ACC112 (cell line): ENCODE results near the gene GAST.
"Not testable (repeated sequence)": the region's sequence is repeated elsewhere in the genome, so short reads cannot be mapped to it uniquely, and the experiment has no call there.

Experiments
- H2AFZ ChIP-seq: fragments of 200-600 bp; sonication (generic); one replicate; pipeline ENCODE4 v1.6.0; 2017; ENCODE audit warnings: antibody characterized with exemption, low read length; ENCODE audit not compliant: unreplicated experiment
- H3K27ac ChIP-seq: fragments of 200-600 bp; sonication (generic); 2 replicates; pipeline ENCODE4 v1.5.1; 2014; ENCODE audit warnings: low read depth, mild to moderate bottlenecking, antibody characterized with exemption, low read length, moderate library complexity
- H3K27me3 ChIP-seq: fragments of 200-600 bp; sonication (generic); 2 replicates; pipeline ENCODE4 v1.6.1; 2014; ENCODE audit warnings: mild to moderate bottlenecking, antibody characterized with exemption, low read length, moderate library complexity, mixed read lengths; ENCODE audit not compliant: insufficient read depth
- H3K36me3 ChIP-seq: fragments of 200-600 bp; sonication (generic); 2 replicates; pipeline ENCODE4 v1.6.1; 2016; ENCODE audit warnings: mild to moderate bottlenecking, antibody characterized with exemption, low read length, moderate library complexity, mixed read lengths; ENCODE audit not compliant: insufficient read depth
- H3K4me1 ChIP-seq: fragments of 200-600 bp; sonication (generic); one replicate; pipeline ENCODE4 v1.6.1; 2016; ENCODE audit warnings: low read length, mixed read lengths; ENCODE audit not compliant: insufficient read depth, unreplicated experiment, control insufficient read depth
- H3K4me3 ChIP-seq: fragments of 200-600 bp; sonication (generic); 2 replicates; pipeline ENCODE4 v1.5.1; 2014; ENCODE audit warnings: mild to moderate bottlenecking, low read depth, low read length
- H3K79me2 ChIP-seq: fragments of 200-600 bp; sonication (generic); one replicate; pipeline ENCODE4 v1.6.0; 2016; ENCODE audit warnings: low read length; ENCODE audit not compliant: control insufficient read depth, unreplicated experiment, insufficient read depth

The GAST gene

DNA sequence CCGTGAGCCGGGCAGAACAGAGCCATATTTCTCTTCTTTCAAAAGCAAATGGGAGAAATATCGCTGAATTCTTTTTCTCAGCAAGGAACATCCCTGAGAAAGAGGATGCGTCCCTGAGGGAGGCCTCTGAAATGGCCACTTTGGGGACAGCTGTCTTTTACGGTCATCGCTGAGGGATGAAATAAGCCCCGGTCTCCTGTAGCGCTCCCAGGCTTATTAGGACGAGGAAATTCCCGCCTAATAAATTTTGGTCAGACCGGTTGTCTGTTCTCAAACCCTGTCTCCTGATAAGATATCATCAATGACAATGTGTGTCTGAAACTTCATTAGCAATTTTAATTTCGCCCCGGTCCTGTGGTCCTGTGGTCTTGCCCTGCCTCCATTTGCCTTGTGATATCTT lies 26.4 kb upstream of the GAST start:
- H3K79me2 ChIP-seq, result peaks cover 15% of the 10 kb centered on the region
- not testable (repeated sequence) for H3K27me3 ChIP-seq, H3K4me3 ChIP-seq, H2AFZ ChIP-seq, H3K27ac ChIP-seq
- peaks cover 11% of the 10 kb centered on the region for H3K4me1 ChIP-seq
- peaks cover 14% of the 10 kb centered on the region for H3K36me3 ChIP-seq

GRCh38 chr17:41686281-41686680 lies 25.9 kb upstream of the GAST start:
- no peak overlapping the region for H3K4me3 ChIP-seq
- peaks cover 20% of the 10 kb centered on the region for H3K79me2 ChIP-seq
- no peak overlapping the region for H2AFZ ChIP-seq
- H3K27me3 ChIP-seq, result no peaks in the 10 kb centered on the region
- peaks cover 19% of the 10 kb centered on the region for H3K36me3 ChIP-seq
- H3K4me1 ChIP-seq, result peaks cover 16% of the 10 kb centered on the region
- H3K27ac ChIP-seq, result no peak overlapping the region

DNA sequence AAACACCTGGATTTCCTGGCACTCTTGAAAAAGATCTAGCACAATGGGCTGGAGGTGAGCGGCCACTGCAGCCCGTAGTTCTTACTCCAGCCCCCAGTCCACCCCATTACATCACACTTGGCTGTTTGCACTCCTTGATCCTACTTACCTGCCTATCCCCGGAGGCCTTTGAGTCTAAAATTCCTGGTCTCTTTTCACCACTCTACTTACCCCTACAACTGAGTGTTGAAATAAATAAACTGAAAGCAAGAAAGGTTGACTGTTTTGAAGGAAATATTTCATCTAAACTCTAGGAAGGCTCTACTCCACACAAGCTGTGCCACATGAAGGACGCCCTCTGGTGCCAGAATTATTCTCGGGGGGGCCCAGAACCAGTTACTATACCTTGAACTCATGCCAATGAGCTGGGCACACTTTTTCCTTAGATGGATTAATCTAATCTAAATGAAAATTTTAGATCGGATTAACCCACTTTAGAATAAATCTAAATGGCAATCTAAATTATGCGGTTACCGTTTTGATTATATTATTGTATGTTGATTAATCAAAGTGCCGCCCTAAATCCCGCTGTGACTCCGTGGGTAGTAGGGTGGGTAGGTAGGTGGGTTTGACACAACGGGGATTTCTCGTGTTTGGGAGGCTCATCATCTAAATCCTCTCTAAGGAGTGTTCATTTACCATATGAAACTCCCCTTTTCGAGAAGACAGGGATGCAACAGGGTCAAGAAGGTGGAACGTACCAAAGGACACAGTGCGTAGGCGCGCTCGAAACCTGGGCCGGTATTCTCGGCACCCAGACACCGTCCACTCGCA lies 24.1 kb upstream of the GAST start:
- Histone ChIP-seq H3K27ac (peak overlapping the region; percentile 69), H2AFZ (peak overlapping the region; percentile 90), H3K4me3 (peak overlapping the region; percentile 90), H3K36me3 (peaks cover 35% of the 10 kb centered on the region), H3K79me2 (peaks cover 28% of the 10 kb centered on the region), H3K4me1 (peaks cover 19% of the 10 kb centered on the region), H3K27me3 (no peaks in the 10 kb centered on the region)

DNA sequence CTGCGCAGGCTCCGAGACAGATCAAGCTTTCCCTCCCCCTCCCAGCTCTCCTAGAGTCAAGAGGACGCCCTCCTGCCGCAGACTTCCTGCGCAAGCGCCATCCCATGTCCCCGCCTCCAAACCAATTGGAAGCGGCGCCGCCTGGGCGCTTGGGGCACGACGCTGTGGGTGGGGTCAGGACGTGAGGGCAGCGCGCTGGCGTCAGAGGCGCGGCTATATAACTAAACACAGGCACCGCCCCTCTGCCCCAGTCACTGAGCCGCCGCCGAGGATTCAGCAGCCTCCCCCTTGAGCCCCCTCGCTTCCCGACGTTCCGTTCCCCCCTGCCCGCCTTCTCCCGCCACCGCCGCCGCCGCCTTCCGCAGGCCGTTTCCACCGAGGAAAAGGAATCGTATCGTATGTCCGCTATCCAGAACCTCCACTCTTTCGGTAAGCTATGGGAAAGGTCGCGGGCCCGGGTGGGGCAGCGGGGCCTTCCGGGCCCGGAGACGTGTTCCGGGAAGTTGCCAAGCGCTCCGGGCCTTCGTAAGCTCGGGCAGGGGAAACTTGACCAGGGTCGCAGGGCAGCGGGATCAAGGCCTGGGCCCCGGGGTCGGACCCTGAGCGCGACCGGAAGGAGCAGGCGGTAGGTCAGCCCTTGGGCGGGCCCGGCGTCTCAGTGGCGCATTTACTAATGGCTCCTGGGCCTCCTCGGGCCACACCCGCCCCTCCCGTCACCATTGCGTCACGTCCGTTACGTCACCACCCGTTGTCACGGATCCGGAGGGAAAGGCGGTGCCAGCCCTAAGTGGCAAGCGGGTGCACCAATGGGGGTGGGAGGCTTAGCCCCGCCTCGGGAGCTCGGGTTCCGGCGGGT lies 23.3 kb upstream of the GAST start, which contains the start of gene EIF1:
EIF1 (plus strand) TSS at position 245 of the 856 bp plus-strand sequence; CDS start at position 399, 154 bp downstream.
- Histone ChIP-seq H2AFZ (peak within 1 kb of the TSS; percentile 90), H3K4me1 (peaks cover 19% of the 10 kb centered on the region), H3K79me2 (peaks cover 28% of the 10 kb centered on the region), H3K27me3 (no peaks in the 10 kb centered on the region), H3K4me3 (peak within 1 kb of the TSS; percentile 90), H3K36me3 (peaks cover 39% of the 10 kb centered on the region), H3K27ac (peak within 1 kb of the TSS; percentile 99)

- peaks cover 28% of the 10 kb centered on the region for H3K79me2 ChIP-seq
- peak overlapping the region; percentile 90 for H3K4me3 ChIP-seq
- no peak overlapping the region for H2AFZ ChIP-seq
- peak overlapping the region; percentile 99 for H3K27ac ChIP-seq
- H3K27me3 ChIP-seq, result no peaks in the 10 kb centered on the region
- H3K36me3 ChIP-seq, result peaks cover 39% of the 10 kb centered on the region
- peaks cover 19% of the 10 kb centered on the region for H3K4me1 ChIP-seq
Measured at GRCh38 chr17:41689497-41690299, 22.4 kb upstream of the GAST start.

DNA sequence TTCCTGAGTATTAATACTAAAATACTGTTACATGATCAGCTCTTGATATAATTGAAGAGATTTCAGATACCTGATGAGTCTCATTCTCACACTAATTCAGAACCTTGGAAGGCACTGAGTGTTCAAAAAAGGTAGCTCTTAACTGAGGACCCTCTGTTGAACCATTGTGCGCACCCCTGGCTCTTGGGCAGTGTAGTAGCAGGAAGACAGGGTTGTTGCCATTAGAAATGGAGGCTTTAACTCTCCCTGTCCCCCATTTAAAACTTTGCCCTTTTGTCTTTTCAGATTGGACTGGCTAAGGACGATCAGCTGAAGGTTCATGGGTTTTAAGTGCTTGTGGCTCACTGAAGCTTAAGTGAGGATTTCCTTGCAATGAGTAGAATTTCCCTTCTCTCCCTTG lies 21.6 kb upstream of the GAST start:
- Histone ChIP-seq H3K4me3 (peak overlapping the region; percentile 90), H3K36me3 (peaks cover 39% of the 10 kb centered on the region), H3K79me2 (peaks cover 28% of the 10 kb centered on the region), H3K4me1 (peaks cover 19% of the 10 kb centered on the region), H2AFZ (no peak overlapping the region), H3K27ac (peak overlapping the region; percentile 99), H3K27me3 (no peaks in the 10 kb centered on the region)

DNA sequence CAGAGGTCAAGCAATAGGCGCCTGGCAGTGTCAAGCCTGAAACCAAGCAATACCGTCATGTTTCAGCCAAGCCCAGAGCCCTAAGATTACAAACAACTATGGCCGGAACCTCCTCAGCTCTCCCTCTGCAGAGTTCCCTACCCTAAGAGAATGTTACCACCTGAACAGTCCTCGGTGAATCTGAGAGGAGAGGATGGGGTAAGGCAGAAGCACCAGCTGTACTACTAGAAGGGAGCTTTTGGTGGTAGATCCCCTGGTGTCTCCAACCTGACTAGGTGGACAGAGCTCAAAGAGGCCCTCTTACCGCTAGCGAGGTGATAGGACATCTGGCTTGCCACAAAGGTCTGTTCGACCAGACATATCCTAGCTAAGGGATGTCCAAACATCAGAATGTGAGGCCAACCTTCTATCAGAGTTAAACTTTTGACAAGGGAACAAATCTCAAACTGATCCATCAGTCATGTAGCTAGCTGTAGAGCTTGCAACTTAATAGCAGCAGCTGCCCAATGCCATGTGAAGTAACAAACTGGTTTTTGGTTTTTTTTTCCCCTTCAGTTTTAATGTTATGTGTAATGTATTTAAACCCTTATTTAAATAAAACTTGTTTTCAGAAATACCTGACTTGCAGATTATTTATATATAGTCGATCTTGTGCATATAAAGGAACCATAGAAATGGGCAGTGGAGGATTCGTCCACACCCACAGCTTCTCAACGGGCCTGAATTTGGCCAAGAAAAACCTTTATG lies 20.9 kb upstream of the GAST start:
- peak overlapping the region; percentile 99; the same call in 1 of the 2 replicates for H3K27ac ChIP-seq

DNA sequence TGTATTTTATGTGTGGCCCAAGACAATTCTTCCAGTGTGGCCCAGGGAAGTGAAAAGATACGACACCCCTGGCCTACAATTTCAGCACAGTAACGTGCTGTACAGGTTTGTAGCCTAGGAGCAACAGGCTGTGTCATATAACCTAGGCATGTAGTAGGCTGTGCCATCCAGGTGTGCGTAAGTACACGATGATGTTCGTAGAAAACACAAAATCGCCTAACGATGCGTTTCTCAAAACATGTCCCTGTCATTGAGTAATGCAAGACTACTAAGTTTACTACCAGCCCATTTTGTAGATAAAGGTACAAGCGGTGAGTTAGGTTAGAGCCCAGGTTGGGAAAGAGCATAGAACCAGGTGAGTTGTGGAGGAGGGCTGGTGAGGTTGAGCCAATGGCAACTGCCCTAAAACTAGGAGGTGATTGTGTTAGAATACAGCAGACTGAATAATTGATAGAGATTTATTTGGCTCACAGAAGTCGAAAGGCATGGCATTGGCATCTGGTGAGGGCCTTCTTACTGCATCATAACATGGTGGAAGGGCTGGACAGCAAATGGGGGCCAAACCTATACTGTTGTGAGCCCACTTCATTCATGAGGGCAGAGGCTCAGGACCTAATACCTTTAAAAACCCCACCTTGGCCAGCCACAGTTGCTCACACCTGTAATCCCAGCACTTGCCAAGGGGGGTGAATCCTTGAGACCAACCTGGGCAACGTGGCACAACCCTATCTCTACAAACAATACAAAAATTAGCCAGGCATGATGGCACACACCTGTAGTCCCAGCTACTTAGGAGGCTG lies 19.2 kb upstream of the GAST start:
- Histone ChIP-seq H3K27me3 (no peaks in the 10 kb centered on the region), H3K79me2 (peaks cover 28% of the 10 kb centered on the region), H3K27ac (no peak overlapping the region), H3K4me1 (peaks cover 21% of the 10 kb centered on the region), H3K36me3 (peaks cover 39% of the 10 kb centered on the region), H3K4me3 (no peak overlapping the region), H2AFZ (no peak overlapping the region)

More for the DNA sequence above, 20.9 kb upstream of the GAST start:
- Histone ChIP-seq H3K79me2 (peaks cover 28% of the 10 kb centered on the region), H3K4me1 (peaks cover 19% of the 10 kb centered on the region), H3K36me3 (peaks cover 39% of the 10 kb centered on the region), H2AFZ (no peak overlapping the region), H3K4me3 (peak overlapping the region; percentile 90), H3K27me3 (no peaks in the 10 kb centered on the region)

DNA sequence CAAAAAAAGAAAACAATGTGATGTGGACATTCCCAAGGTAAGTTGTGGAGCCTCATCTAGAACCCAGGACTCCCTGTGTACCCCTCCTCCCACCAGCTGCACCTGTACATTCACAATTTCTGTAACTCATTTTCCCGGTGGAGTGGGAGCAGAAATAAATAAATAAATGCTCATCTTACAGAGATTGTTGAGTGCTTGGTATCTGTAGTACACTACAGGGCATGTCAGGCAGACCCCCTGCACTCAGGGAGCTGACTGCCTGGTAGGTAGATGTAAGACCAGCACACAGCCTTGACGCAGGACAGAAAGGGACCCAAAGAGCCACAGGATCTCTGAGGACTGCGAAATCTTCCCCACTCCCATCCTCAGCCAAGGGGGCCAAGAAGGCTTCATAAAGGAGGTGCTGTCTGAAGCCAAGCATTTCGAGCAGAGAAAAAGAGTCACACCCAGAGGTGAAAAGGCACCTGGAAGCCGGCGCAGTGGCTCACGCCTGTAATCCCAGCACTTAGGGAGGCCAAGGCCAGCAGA lies 16.9 kb upstream of the GAST start:
- Histone ChIP-seq H2AFZ (no peak overlapping the region), H3K79me2 (peaks cover 19% of the 10 kb centered on the region), H3K27me3 (no peaks in the 10 kb centered on the region), H3K4me1 (peaks cover 20% of the 10 kb centered on the region), H3K27ac (no peak overlapping the region), H3K36me3 (peaks cover 30% of the 10 kb centered on the region), H3K4me3 (no peak overlapping the region)
